Activated T-cell treated with anti-CD3 and anti-CD28 coated beads, Interleukin-2, amount 50 U/mL, for 72 hours (primary cell): ENCODE measurements around the gene C2orf81. TPM values are rescaled to one million over a fixed set of nuclear protein-coding genes. Genes with fewer than 3 reads are reported as not detected.
A peak's percentile ranks its signal among the peaks of the same experiment; 100 is the strongest.
"Not testable (repeated sequence)": the region's sequence is repeated elsewhere in the genome, so short reads cannot be mapped to it uniquely, and the experiment has no call there.

ENCODE experiments used
- ATAC-seq, 2 donors: fragments of 150-1000 bp; cut with Tn5 transposase; replicated peaks in 1 of 2; 2 replicates each; pipeline ENCODE4 v1.10.0; 2021; ENCODE audit warnings: moderate library complexity in 2 of 2, mild to moderate bottlenecking in 1 of 2
- DNase-seq, 2 donors: peaks; one replicate each; pipeline ENCODE4 v3.0.0; 2021 to 2022; ENCODE audit warnings: mixed read lengths in 1 of 2
- H3K27ac Mint-ChIP-seq: one replicate; pipeline ENCODE4 v1.8.0; 2022; ENCODE audit warnings: mild to moderate bottlenecking, moderate library complexity, mixed read lengths
- H3K27me3 Mint-ChIP-seq: one replicate; pipeline ENCODE4 v1.8.0; 2022; ENCODE audit warnings: low read depth, mixed read lengths
- H3K36me3 Mint-ChIP-seq, 2 donors: one replicate each; pipeline ENCODE4 v1.8.0; 2022; ENCODE audit warnings: mixed read lengths in 2 of 2, mild to moderate bottlenecking in 1 of 2; ENCODE audit not compliant: insufficient read depth in 2 of 2
- H3K4me1 Mint-ChIP-seq: one replicate; pipeline ENCODE4 v1.8.0; 2022; ENCODE audit warnings: low read depth, mixed read lengths
- H3K4me3 Mint-ChIP-seq, 2 donors: one replicate each; pipeline ENCODE4 v1.8.0; 2022; ENCODE audit warnings: mild to moderate bottlenecking in 2 of 2, mixed read lengths in 2 of 2, moderate library complexity in 2 of 2
- H3K9me3 Mint-ChIP-seq, 2 donors: one replicate each; pipeline ENCODE4 v1.8.0; 2022; ENCODE audit warnings: mixed read lengths in 2 of 2
- total RNA-seq, 2 donors: library from RNA; stranded (reverse); gene quantifications; one replicate each; pipeline ENCODE4 v1.2.3, GENCODE V29; 2022

Gene C2orf81
- 1 to 10 TPM; 3.7 to 4.9 TPM for total RNA-seq

- Mint-ChIP-seq H3K36me3 (peaks cover 2 to 4% of the 10 kb centered on the region in 2 donors), H3K4me1 (peaks cover 42% of the 10 kb centered on the region), H3K4me3 (peak within 1 kb of the TSS; percentile 96 to 97), H3K9me3 (no peaks in the 10 kb centered on the region), H3K27me3 (no peaks in the 10 kb centered on the region), H3K27ac (peak within 1 kb of the TSS; percentile 94)
- peak; percentile 97 to 98 for ATAC-seq
- DNase-seq: peak; percentile 96 to 97
These were observed at the start of gene C2orf81, which contains the start of gene WDR54 for GRCh38 chr2:74421221-74421870. C2orf81 (minus strand) TSS chr2:74421619; CDS start chr2:74421560, 59 bp downstream. WDR54 (plus strand) TSS chr2:74421730; CDS start chr2:74422154, 424 bp downstream.

DNA sequence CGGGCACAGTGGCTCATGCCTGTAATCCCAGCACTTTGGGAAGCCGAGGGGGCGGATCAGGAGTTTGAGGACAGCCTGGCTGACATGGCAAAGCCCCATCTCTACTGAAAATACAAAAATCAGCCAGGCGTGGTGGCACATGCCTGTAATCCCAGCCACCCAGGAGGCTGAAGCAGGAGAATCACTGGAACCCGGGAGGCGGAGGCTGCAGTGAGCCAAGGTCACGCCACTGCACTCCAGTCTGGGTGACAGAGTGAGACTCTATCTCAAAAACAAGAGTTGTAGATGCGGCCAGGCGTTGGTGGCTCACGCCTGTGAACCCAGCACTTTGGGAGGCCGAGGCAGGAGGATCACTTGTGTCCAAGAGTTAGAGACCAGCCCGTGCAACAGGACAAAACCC lies 49.3 kb upstream of the C2orf81 start:
- not testable (repeated sequence) for H3K27me3 Mint-ChIP-seq, DNase-seq, H3K9me3 Mint-ChIP-seq, ATAC-seq, H3K36me3 Mint-ChIP-seq, H3K27ac Mint-ChIP-seq
- H3K4me1 Mint-ChIP-seq: peaks cover 33% of the 10 kb centered on the region
- H3K4me3 Mint-ChIP-seq: peak overlapping the region; percentile 56 to 75

- ATAC-seq: peak; percentile 1 to 6
These were observed 43.0 kb upstream of the C2orf81 start for GRCh38 chr2:74464406-74464805.

GRCh38 chr2:74462786-74463105 lies 41.3 kb upstream of the C2orf81 start:
- DNase-seq (no peak), ATAC-seq (no peak)
- peaks cover 42% of the 10 kb centered on the region for H3K4me1 Mint-ChIP-seq
- H3K36me3 Mint-ChIP-seq: peaks cover 0 to 7% of the 10 kb centered on the region in 2 donors
- no peak overlapping the region for H3K27ac Mint-ChIP-seq
- H3K27me3 Mint-ChIP-seq: no peaks in the 10 kb centered on the region
- H3K9me3 Mint-ChIP-seq: no peaks in the 10 kb centered on the region
- peak overlapping the region; percentile 8 to 99 for H3K4me3 Mint-ChIP-seq

More at GRCh38 chr2:74464406-74464805, 43.0 kb upstream of the C2orf81 start:
- Mint-ChIP-seq H3K36me3 (peaks cover 0 to 7% of the 10 kb centered on the region in 2 donors), H3K4me3 (peak overlapping the region; percentile 98 to 99), H3K27me3 (no peaks in the 10 kb centered on the region), H3K9me3 (no peaks in the 10 kb centered on the region), H3K4me1 (peaks cover 40% of the 10 kb centered on the region), H3K27ac (peak overlapping the region; percentile 79)
- DNase-seq: no peak

GRCh38 chr2:74462054-74462785 lies 40.8 kb upstream of the C2orf81 start:
- Mint-ChIP-seq H3K27me3 (no peaks in the 10 kb centered on the region), H3K27ac (peak overlapping the region; percentile 63), H3K9me3 (no peaks in the 10 kb centered on the region), H3K4me3 (no peak overlapping the region), H3K4me1 (peaks cover 44% of the 10 kb centered on the region), H3K36me3 (peaks cover 0 to 8% of the 10 kb centered on the region in 2 donors)
- DNase-seq (no peak), ATAC-seq (no peak)

GRCh38 chr2:74461187-74462053 lies 40.0 kb upstream of the C2orf81 start:
- Mint-ChIP-seq H3K27me3 (no peaks in the 10 kb centered on the region), H3K9me3 (no peaks in the 10 kb centered on the region), H3K4me3 (no peak overlapping the region), H3K36me3 (peaks cover 2 to 12% of the 10 kb centered on the region in 2 donors), H3K27ac (peak overlapping the region; percentile 63), H3K4me1 (peaks cover 52% of the 10 kb centered on the region)
- no peak for DNase-seq
- no peak for ATAC-seq

GRCh38 chr2:74460187-74460586 lies 38.8 kb upstream of the C2orf81 start:
- not testable (repeated sequence) for H3K27ac Mint-ChIP-seq, H3K27me3 Mint-ChIP-seq

GRCh38 chr2:74459503-74460118 lies 38.2 kb upstream of the C2orf81 start:
- not testable (repeated sequence) for DNase-seq, ATAC-seq, H3K9me3 Mint-ChIP-seq, H3K27me3 Mint-ChIP-seq
- H3K4me1 Mint-ChIP-seq: peaks cover 59% of the 10 kb centered on the region
- peak overlapping the region; percentile 76 for H3K27ac Mint-ChIP-seq
- H3K4me3 Mint-ChIP-seq: peak overlapping the region; percentile 95 to 96
- H3K36me3 Mint-ChIP-seq: peaks cover 5 to 14% of the 10 kb centered on the region in 2 donors

More at GRCh38 chr2:74460187-74460586, 38.8 kb upstream of the C2orf81 start:
- not testable (repeated sequence) for DNase-seq, H3K9me3 Mint-ChIP-seq, ATAC-seq
- Mint-ChIP-seq H3K36me3 (peaks cover 5 to 11% of the 10 kb centered on the region in 2 donors), H3K4me1 (peaks cover 54% of the 10 kb centered on the region), H3K4me3 (peak overlapping the region; percentile 95 to 96)

GRCh38 chr2:74458938-74459363 lies 37.5 kb upstream of the C2orf81 start:
- DNase-seq: no peak
- Mint-ChIP-seq H3K27me3 (no peaks in the 10 kb centered on the region), H3K4me1 (peaks cover 59% of the 10 kb centered on the region), H3K36me3 (peaks cover 5 to 14% of the 10 kb centered on the region in 2 donors), H3K4me3 (peak overlapping the region; percentile 95 to 96), H3K27ac (peak overlapping the region; percentile 77), H3K9me3 (no peaks in the 10 kb centered on the region)
- no peak for ATAC-seq

DNA sequence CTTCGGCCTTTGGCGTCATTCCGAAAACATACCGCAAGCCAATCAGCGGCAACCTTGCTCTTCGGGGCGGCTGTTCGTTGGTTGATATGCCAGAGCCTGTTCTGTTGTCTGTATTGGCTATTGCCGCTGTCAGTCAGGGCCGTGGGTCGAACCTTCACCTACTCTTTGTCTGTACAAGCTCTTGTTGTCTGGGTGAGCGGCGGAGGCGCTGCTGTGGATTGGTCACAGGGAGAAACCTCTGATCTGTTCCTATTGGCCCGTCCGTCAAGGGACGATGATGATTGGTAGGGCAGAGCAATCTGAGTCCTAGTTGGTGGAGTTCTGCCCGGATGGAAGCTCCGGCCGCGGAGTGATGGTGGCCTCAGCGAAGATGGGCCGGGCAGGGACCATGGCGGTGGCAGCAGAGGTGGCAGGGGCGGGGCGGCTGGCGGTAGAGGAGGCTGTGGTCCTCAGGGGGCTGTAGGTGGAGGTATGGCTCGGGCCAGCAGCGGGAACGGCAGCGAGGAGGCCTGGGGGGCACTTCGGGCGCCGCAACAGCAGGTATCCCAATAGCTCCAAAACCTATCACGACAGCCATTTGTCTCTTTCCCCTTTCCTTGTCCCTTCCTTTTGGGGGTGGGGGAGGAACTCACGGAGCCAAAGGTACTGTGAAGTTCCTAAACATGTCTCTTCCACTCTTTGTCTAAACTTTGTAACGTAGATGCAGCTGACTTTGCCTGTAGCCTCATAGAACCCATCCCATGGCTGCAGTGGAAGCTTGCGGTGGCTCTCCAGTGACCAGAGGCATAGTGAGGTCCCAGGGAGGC lies 36.9 kb upstream of the C2orf81 start, which contains the start of gene WBP1:
WBP1 (plus strand) TSS at position 307 of the 806 bp plus-strand sequence; CDS start at position 472, 165 bp downstream.
- H3K36me3 Mint-ChIP-seq: peaks cover 5 to 14% of the 10 kb centered on the region in 2 donors
- H3K9me3 Mint-ChIP-seq: no peaks in the 10 kb centered on the region
- H3K27ac Mint-ChIP-seq: peak within 1 kb of the TSS; percentile 97
- peaks cover 54% of the 10 kb centered on the region for H3K4me1 Mint-ChIP-seq
- DNase-seq (peak; percentile 97 to 99), ATAC-seq (peak; percentile 82 to 85)
- no peaks in the 10 kb centered on the region for H3K27me3 Mint-ChIP-seq
- H3K4me3 Mint-ChIP-seq: peak within 1 kb of the TSS; percentile 95 to 96

GRCh38 chr2:74457549-74458131 lies 36.2 kb upstream of the C2orf81 start:
- H3K9me3 Mint-ChIP-seq: no peaks in the 10 kb centered on the region
- peaks cover 48% of the 10 kb centered on the region for H3K4me1 Mint-ChIP-seq
- H3K4me3 Mint-ChIP-seq: peak overlapping the region; percentile 95 to 96
- H3K27me3 Mint-ChIP-seq: no peaks in the 10 kb centered on the region
- DNase-seq: peak; percentile 90 to 91
- ATAC-seq: peak; percentile 51 to 58
- H3K36me3 Mint-ChIP-seq: peaks cover 5 to 14% of the 10 kb centered on the region in 2 donors
- peak overlapping the region; percentile 97 for H3K27ac Mint-ChIP-seq
